ENCODE results near the gene ATP5ME.

- TF ChIP-seq CTCF (IDR thresholded peaks at IDR 0.05) (no peak), POLR2A (IDR thresholded peaks at IDR 0.05) (no peak)
These were observed 12.0 kb downstream of the ATP5ME start for GRCh38 chr4:661881-662761.

Data from esophagus squamous epithelium (tissue), 4 donors.